GM15510 (cell line): ENCODE measurements around the gene PDIA6.

Experiments used
- POLR2A ChIP-seq: IDR thresholded peaks from 3 replicates; pipeline ENCODE4 v1.6.1; 2011; ENCODE audit warnings: borderline replicate concordance; ENCODE audit not compliant: insufficient read length; ENCODE audit errors: extremely low read depth

The PDIA6 gene

DNA sequence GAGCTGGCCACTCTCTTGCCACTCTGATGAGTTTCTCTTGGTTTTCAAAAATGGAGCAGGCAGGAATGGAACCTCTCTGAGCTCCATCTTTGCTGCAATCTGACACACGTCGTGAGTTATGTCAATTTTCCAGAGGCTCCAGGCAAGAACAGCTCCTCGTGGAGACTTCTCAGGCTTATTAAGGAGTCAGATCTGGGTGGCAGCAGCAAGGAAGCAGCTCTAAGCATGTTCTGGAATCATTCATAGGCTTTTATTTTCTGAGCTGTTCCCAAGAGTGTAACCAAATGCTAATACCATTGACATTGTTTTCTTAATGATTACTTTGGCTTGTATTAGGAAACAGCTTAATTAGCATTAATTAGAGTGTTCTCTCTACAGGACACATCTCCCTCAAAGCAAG is 26.1 kb upstream of the PDIA6 start:
- no peak for TF ChIP-seq POLR2A

DNA sequence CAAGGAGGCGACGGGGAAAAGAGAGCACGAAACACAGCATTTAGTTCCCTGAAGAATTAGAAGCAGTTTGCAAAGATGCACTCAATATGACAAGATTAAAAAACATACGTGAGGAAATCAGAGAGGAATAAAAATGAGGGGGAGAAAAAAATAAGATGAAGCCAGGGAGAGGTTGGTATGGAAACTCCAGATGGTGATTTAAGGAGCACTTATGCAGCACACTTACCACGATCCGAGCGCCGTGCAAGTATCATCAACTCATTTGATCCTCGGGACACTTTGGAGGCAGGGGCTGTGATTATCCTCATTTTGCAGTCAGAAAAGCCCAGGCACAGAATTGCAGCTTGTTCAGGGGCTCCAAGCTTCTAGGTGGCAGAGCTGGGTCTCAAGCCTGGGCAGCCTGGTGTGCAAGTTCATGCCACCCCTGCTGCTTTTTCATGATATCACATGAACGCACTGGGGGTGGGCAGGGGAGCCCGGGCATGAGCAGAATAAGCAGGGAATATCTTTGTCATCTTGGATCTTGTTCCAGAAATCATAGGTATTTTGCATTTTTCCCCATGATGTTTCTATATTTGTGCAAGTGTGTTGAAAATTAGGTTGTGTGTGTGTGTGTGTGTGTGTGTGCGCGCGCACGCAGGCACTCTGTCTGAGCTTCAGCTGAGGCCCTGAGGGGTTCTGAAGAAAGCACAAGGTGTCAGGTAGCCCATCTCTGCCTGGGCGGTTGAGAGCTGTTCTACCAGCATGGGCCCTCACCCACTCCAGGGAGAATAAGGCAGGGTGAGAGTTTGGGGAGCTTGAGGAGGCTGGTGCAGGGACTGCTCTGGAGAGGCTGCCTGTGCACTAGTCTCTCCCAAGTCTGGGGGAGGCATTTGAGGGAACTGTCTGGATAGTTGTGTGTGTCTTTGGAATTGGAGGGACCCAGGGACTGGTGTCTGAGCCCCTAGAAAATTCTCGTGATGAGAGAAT is 25.0 kb upstream of the PDIA6 start:
- TF ChIP-seq POLR2A: no peak

DNA sequence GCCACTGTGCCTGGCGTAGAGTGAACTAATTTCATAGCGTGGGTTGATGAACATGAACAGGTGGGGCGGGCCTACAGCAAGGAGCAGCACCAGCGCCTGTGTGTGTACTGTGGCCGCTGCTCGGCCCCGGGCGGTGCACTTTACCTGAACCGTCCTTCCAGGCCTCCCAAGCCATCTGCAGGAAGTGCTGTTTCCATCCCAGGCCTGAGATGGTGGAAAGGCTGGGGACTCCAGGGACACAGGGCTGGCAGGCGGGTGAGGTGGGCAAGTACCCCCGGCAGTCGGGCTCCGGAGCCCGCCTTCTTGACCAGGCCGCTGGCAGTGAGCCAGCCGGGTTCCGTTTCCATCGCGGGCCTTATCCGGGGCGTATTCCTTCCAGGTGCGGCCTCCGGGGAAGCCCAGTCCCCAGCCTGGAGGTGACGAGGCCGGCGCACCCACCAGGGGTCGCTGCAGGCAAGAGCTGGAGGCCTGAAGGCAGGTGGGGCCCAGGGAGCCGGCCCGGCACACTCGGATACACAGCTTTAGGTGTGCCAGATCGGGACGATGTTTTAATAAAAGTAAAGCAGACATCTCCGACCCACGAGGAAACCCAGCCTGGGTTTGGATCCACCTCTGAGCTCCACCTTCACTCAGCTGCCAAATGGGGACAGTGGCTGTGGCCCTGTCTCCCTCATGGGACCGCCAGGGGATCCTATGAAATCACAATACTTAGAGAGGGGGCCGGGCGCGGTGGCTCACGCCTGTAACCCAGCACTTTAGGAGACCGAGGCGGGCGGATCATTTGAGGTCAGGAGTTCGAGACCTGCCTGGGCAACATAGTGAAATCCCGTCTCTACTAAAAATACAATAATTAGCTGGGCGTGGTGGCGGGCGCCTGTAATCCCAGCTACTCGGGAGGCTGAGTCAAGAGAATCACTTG is 22.7 kb upstream of the PDIA6 start:
- TF ChIP-seq POLR2A: no peak

DNA sequence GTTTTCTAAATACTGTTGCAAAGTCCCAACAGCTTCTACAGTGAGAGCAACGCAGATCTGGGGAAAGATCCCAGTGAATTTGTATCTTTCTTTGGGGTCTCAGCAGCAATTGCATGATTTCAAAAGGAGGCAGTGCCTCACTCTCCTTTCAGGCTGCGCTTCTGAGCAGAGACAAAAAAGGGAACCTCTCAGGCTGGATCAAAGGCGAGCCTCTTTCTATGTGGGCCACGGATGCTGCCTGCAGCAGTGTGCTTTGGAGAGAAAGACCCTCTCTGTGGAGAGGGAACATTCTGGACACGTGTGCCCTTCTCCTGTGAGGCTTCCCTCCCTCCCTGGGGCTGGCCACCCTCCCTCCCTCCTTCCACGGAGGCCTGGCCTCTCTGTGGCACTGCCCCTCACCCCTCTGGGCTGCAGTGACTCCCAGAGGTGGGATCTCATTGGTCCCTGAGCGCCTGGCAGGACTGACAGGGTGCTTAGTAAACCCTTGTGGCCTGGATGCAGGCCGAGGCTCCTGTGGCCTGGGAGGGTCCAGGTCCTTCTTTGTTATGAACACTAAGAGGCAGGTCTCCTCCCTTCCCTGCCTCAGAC is 21.6 kb upstream of the PDIA6 start:
- no peak for TF ChIP-seq POLR2A

DNA sequence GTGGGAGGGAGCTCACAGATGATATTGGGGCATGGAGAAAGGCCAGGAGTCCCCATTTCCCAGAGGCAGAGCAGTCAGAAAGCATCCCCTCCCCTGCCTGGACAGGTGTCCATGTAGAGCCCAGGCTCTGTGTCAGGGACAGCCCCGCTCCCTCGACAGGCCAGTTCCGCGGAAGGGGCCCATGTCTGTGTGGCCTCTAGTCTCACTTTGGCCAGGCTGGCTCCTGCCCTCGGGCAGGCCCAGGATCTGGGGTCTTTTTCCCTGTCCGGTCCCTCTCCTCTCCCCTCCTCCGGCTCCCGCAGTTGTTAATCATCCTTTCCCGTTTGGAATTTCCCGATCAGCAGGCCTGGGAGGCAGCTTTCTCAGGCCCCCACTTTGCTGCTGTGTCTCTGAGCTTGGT is 20.4 kb upstream of the PDIA6 start:
- no peak for TF ChIP-seq POLR2A

DNA sequence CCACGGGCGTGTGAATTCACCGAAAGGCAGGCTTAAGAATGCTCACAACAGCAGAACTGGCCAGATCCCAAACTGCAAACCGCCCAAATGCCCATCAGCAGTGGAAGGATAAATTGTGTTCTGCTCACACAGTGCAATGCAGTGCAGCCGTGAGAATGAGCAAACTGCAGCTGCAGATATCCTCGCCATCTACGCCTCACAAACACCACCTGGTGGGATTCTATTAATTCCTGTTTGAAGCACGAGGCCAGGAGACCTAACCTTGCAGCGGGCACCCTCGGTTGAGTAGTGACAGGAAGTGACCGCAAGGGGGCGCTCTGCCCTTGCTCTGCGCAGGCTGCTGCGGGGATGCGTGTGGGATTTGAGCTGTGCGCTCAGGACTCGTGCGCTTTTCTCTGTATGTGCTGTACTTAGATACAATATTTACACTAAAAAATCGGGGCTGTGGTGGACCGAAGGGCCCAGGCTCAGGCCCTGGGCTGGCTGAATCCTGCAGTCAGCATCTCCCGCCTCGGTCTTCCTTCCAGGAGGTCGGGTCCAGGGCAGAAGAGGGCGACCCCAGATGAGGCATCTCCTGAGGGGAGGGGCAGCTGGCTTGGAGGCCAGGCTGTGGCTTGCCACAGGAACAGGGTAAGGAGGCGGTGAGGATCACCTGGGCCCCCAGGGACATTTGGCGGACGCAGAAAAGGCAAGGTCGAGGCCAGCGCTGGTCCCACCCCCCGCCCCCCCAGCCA is 19.8 kb upstream of the PDIA6 start:
- no peak for TF ChIP-seq POLR2A

DNA sequence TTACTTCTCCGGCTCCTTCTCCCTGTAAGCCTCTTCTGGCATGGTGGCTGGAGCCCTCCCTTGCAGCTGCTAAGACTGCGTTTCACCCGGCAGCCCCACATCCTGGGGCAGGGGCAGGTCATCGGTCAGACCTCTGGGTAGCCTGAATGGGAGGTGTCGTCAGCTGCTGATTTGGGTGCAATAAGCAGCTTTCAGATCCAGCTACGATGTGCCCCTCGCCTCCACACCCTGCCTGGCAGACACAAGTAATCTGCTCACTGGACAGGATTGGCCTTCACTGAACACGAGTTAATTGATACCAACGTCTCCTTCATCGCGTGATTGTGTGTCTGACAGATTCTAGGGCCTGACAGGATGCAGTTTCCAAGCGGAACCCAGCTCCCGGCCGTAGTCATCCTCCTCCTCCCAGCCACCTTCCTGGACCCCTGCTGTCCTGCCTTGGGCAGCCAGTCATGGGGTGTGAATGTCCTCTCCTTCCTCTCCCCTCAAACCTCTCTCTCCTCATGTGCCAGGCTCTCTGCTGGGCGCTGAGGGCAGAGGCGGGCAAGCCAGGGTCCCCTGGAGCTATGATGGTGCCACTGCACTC is 18.9 kb upstream of the PDIA6 start:
- no peak for TF ChIP-seq POLR2A

DNA sequence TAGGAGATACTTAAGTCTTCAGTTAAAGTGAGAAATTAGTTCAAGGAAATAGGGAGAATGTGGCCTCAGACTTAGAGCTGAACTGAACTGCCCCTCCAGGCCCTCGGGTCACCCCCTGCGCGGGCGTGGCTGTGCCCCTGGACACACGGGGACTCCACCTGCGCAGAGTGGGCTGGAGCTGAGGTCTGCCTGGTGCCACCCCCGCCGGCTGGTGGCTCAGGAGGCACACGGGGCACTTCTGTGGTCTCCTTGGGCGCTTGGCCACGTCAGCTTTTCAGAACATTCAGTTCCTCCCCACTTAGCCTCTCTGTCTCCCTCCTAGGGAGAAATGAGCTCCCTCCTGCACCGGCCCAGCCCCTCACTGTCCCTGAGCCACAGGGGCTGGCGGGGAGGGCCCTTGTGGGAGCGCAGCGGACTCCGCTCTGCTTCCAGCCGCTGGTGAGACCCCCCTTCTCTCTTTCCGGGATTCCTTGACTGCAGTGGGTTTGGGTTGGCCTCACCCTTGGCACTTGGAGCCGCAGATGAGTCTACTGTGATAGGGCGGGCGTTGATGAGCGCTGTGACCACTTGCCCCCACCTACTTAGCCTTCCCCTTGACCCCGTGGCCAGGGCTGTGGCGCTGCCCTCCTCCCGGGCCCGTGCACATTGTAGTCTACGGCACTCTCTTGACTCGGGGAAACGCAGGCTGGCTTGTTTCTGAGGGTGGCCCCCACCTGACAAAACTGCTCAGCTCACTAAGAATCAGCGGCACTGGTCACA is 18.2 kb upstream of the PDIA6 start:
- TF ChIP-seq POLR2A: no peak

DNA sequence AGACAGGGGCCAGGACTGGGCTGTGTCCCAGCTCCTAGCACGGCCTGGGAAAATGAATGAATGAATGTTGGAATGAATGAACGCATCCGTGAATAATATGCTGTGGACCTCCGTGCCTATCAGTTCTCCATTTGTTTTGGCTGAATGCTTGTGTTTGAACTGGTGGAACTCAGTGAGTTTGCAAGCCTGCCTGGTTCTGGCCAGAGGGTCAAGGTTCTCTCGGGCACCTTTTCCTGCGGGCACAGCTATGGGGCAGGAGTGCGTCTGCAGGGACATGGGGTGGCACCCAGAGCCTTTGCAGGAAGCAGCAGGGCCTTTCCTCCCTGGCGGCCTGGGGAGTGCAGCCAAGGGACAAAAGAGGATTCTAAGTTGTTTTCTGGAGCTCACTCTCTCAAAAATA is 17.6 kb upstream of the PDIA6 start:
- TF ChIP-seq POLR2A: no peak

DNA sequence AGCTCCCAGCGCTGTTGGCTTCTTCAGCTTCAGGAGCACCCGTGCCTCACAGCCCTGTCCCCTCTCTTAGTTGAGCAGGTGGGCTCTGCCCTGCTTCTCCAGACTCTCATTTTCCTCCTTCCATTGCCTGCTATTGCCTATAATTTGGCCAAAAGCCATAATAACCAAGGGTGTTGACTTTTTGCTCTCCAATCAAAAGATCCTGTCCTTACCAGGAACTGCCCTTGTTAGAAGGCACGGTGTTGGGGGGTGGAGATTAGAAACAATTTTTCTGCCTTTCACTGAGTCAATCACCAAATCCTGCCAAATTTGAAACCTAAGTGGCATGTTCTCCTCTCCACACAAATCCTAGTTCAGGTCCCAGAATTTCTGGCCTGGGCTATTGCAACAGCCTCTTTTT is 16.7 kb upstream of the PDIA6 start:
- TF ChIP-seq POLR2A: no peak

DNA sequence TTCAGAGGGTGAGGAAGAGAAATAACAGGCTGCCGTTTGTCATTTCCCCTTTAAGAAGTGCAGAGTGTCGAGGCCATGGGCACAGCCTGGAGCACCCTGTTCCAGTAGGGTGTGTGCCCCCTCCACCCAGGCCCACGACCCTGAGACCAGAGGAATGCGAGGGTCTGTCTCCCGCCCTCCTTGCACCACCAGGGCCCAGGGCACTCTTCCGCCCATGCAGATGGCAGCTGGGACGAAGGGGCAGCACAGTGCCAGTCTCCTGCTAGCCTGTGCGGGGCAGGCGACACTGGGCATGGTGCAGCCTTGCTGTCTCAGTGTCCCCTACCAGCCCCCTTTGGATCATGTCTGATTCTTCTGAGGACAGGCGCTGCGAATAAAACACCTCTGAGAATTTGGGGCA is 15.8 kb upstream of the PDIA6 start:
- TF ChIP-seq POLR2A: no peak

DNA sequence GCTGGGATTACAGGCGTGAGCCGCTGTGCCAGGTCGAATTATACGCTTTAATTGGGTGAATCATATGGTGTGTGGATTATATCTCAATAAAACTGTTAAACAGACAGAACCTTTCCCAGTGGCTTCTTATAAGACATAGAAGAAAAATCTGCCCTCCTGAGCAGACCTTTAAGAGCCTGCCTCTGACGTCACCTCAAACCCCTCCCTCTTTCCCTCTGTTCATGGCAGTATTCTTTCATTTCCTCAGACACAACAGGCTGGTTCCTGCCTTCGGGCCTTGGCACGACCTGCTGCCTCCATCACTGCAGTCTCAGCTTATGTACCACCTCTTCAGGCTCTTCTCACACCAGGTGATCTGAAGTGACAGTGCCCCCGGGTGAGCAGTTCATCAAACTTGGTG is 14.0 kb upstream of the PDIA6 start:
- no peak for TF ChIP-seq POLR2A

DNA sequence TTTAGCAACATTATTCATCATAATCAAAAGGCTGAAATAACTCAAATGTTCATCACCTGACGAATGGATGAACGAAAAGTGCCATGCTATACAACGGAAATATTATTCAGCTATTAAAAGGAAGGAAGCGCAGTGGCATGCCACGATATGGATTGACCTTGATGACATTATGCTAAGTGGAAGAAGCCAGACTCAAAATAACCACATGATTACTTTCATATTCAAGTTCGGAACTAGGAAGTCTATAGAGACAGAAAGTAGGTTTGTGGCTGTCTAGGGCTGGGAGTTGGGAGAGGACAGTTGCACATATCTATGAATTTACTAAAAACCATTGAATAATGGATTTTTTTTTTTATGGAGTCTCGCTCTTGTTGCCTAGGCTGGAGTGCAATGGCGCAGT is 13.4 kb upstream of the PDIA6 start:
- TF ChIP-seq POLR2A: no peak

DNA sequence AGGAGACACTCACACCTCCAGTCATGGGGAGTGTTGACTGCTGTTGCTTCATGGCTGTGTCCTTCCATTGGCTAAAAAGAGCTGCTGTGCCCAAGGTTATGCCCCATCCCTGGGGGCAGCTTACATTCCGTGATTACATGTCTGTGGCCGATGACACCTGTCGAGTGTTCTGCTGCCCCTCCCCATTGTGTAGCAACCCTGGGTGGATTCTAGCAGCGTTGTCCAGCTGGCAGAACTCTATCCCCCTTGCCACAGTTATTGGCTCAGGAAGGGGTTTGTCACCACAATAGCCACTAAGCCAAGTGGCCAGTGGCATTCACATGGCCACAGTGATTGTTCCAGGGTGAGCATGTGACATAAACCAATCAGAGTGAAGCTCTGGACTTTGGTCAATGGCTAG is 11.6 kb upstream of the PDIA6 start:
- TF ChIP-seq POLR2A: no peak

DNA sequence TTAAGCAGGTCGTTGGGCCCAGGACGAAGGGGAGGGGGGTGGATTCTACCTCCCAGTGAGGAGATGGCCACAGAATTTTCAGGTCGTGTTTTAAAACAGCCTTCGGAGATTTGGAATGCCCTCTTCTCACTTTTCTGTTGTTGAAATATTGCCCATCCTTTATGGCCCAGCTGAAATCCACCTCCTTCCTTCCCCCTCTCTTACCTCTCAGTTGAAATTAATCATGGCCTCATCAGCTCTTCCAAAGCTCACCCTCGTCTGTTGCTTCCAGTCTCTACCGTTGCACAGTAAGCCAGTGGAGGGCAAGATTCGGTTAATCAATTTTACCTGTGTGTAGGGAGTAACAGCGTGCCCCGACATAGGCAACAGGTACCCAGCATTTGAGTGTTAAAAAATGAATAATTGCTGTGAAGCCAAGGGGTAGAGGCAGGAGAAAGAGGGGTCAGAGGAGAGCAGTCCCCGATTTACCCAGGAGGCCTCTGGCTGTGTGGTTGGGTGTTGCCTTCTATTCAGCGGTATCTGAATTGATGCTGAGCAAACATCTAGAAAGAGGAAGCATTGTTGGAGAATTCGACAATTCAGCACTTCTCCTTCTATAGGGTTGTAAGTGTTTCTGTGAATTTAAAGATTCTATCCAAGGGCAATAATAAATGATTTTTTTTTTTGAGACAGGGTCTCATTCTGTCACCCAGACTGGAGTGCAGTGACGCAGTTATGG is 8.6 kb upstream of the PDIA6 start:
- no peak for TF ChIP-seq POLR2A
